Amniotic stem cell (primary cell): ENCODE results near the gene SMC2.

ENCODE experiments used
- DNase-seq: peaks from one replicate; lab custom pipeline; 2025; lab: John Stamatoyannopoulos, UW

Gene SMC2

GRCh38 chr9:104093647-104094533, at the start of gene SMC2:
SMC2 (plus strand) TSS chr9:104094309; CDS start chr9:104095385, 1,076 bp downstream.
- DNase-seq, result peak; percentile 75

- DNase-seq, result no peak
Observed at GRCh38 chr9:104068546-104068945, 25.6 kb upstream of the SMC2 start.

- no peak for DNase-seq
Observed at GRCh38 chr9:104069288-104069687, 24.8 kb upstream of the SMC2 start.

GRCh38 chr9:104071589-104071988, 22.5 kb upstream of the SMC2 start:
- DNase-seq, result no peak

- no peak for DNase-seq
Observed at GRCh38 chr9:104073098-104073769, 20.9 kb upstream of the SMC2 start.

- DNase-seq, result no peak
Observed at GRCh38 chr9:104073770-104074133, 20.4 kb upstream of the SMC2 start.

- DNase-seq, result peak; percentile 21
Observed at GRCh38 chr9:104074876-104075275, 19.2 kb upstream of the SMC2 start.

GRCh38 chr9:104075801-104076753, 18.0 kb upstream of the SMC2 start:
- DNase-seq, result no peak

GRCh38 chr9:104078596-104078995, 15.5 kb upstream of the SMC2 start:
- DNase-seq, result no peak

- no peak for DNase-seq
Observed at GRCh38 chr9:104080983-104081382, 13.1 kb upstream of the SMC2 start.

- no peak for DNase-seq
Observed at GRCh38 chr9:104082168-104082567, 11.9 kb upstream of the SMC2 start.

- no peak for DNase-seq
Observed at GRCh38 chr9:104085525-104085924, 8.6 kb upstream of the SMC2 start.

- DNase-seq, result no peak
Observed at GRCh38 chr9:104087894-104088293, 6.2 kb upstream of the SMC2 start.

- no peak for DNase-seq
Observed at GRCh38 chr9:104088416-104088815, 5.7 kb upstream of the SMC2 start.

GRCh38 chr9:104090578-104090977, 3.5 kb upstream of the SMC2 start:
- no peak for DNase-seq

- DNase-seq, result no peak
Observed at GRCh38 chr9:104091116-104091515, 3.0 kb upstream of the SMC2 start.

- no peak for DNase-seq
Observed at GRCh38 chr9:104091708-104092107, 2.4 kb upstream of the SMC2 start.

- DNase-seq, result no peak
Observed at GRCh38 chr9:104092192-104092591, 1.9 kb upstream of the SMC2 start.

GRCh38 chr9:104092875-104093600, 1.1 kb upstream of the SMC2 start:
- no peak for DNase-seq

GRCh38 chr9:104094534-104095015, 466 bp downstream of the SMC2 start:
- no peak for DNase-seq

GRCh38 chr9:104099630-104100029, 5.5 kb downstream of the SMC2 start:
- DNase-seq, result no peak
